ENCODE results near the gene MPI.

MPI gene

GRCh38 chr15:74843445-74843828 is 46.4 kb upstream of the MPI start:
- DNase-seq (ENCODE audit: extremely low spot score) = no peak
- TF ChIP-seq PKNOX1 (IDR thresholded peaks at IDR 0.05) (no peak), CTBP1 (IDR thresholded peaks at IDR 0.05; ENCODE audit: borderline replicate concordance) (no peak), FOXM1 (IDR thresholded peaks at IDR 0.05; ENCODE audit: borderline replicate concordance) (no peak), NFRKB (IDR thresholded peaks at IDR 0.05) (no peak), SP1 (IDR thresholded peaks at IDR 0.05) (no peak), LEF1 (IDR thresholded peaks at IDR 0.05; ENCODE audit: borderline replicate concordance) (no peak), ELF4 (IDR thresholded peaks at IDR 0.05) (no peak), FOXK2 (IDR thresholded peaks at IDR 0.05) (no peak), TARDBP (IDR thresholded peaks at IDR 0.05) (no peak), BHLHE40 (IDR thresholded peaks at IDR 0.05; ENCODE audit: borderline replicate concordance) (no peak), L3MBTL2 (conservative IDR thresholded peaks at IDR 0.05) (no peak), FOXA1 (IDR thresholded peaks at IDR 0.05) (no peak), SUZ12 (IDR thresholded peaks at IDR 0.05) (no peak), HDGF (IDR thresholded peaks at IDR 0.05; ENCODE audit: borderline replicate concordance) (no peak)
- ChIA-PET CTCF (interaction anchor here (0.8 to 1.8 kb wide), 5 partner anchors 56 to 108 kb away, joined by 3 to 8 read pairs (median 3); no protein-coding TSS in a partner anchor), POLR2A (interaction anchor here (1.0 to 4.4 kb wide), 13 partner anchors 13 to 114 kb away, joined by 3 to 25 read pairs (median 4); partner anchors contain the start of genes COX5A, FAM219B, MPI and RPP25)

GRCh38 chr15:74843891-74844299 is 45.9 kb upstream of the MPI start:
- POLR2A ChIA-PET = interaction anchor here (0.7 to 4.4 kb wide), 17 partner anchors 10 to 113 kb away, joined by 3 to 25 read pairs (median 4); partner anchors contain the start of genes COX5A, FAM219B, MPI and RPP25
- no peak for DNase-seq (ENCODE audit: extremely low spot score)
- TF ChIP-seq FOXM1 (IDR thresholded peaks at IDR 0.05; ENCODE audit: borderline replicate concordance) (no peak), ZNF384 (IDR thresholded peaks at IDR 0.05) (no peak), CTBP1 (IDR thresholded peaks at IDR 0.05; ENCODE audit: borderline replicate concordance) (no peak), L3MBTL2 (conservative IDR thresholded peaks at IDR 0.05) (no peak), FOXK2 (IDR thresholded peaks at IDR 0.05) (no peak), HDGF (IDR thresholded peaks at IDR 0.05; ENCODE audit: borderline replicate concordance) (no peak), SP1 (IDR thresholded peaks at IDR 0.05) (no peak), NFRKB (IDR thresholded peaks at IDR 0.05) (no peak), ELF4 (IDR thresholded peaks at IDR 0.05) (no peak), SUZ12 (IDR thresholded peaks at IDR 0.05) (no peak), FOXA1 (IDR thresholded peaks at IDR 0.05) (no peak), BHLHE40 (IDR thresholded peaks at IDR 0.05; ENCODE audit: borderline replicate concordance) (no peak), TARDBP (IDR thresholded peaks at IDR 0.05) (no peak), ARNT (IDR thresholded peaks at IDR 0.05) (no peak), LEF1 (IDR thresholded peaks at IDR 0.05; ENCODE audit: borderline replicate concordance) (no peak)

DNA sequence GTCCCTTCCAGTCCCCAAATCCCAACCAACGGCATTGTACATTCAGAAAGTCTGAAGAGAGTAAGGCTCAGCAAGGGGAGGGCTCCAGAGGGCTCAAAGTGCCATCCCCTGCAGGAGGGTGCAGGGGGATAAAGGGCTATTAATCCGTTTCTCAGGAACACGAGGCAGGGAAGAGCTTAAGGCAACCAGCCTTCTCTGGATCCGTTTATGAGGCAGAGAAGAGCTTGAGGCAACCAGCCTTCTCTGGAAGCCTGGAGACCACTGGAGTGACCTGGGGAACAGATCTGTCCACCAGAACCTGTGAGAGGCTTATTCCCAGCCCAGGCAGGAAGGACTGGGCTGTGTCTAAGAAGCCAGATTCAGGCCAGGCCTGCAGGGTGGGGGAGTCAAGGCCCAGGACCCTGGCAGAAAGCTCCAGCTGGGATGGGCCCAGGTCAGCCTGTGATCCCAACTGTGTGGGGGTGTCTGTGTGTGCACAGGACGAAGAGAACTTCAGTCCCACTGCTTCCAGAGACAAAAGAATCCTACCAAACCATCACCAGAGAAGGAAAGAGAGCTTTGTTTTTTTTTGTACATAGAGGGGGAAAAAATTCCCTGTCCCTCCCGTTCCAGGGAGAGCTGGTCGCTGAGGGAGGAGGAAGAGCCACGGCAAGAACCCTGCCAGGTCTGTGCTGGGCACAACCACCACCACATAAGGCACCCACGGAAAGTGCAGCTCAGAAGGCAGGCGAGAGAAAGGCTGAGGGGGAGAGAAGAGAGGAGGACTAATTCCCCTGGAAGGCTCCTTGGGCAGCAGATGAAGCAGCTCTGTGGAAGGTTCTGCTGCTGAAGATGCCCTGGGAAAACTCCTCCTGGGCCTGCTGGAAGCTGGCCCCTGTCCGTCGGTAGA is 45.3 kb upstream of the MPI start:
- CTCF ChIA-PET = interaction anchor here (0.7 kb wide), 1 partner anchor 75 kb away, joined by 4 read pairs; no protein-coding TSS in a partner anchor
- POLR2A ChIA-PET = interaction anchor here (0.7 to 3.5 kb wide), 9 partner anchors 9 to 609 kb away, joined by 3 to 17 read pairs (median 4); partner anchors contain the start of genes COX5A, FAM219B and MPI
- TF ChIP-seq TARDBP (IDR thresholded peaks at IDR 0.05) = no peak
- TF ChIP-seq SUZ12 (IDR thresholded peaks at IDR 0.05) = no peak
- TF ChIP-seq L3MBTL2 (conservative IDR thresholded peaks at IDR 0.05) = no peak
- no peak for TF ChIP-seq PKNOX1 (IDR thresholded peaks at IDR 0.05)
- TF ChIP-seq ARNT (IDR thresholded peaks at IDR 0.05) = no peak
- no peak for TF ChIP-seq FOXK2 (IDR thresholded peaks at IDR 0.05)
- TF ChIP-seq ELF4 (IDR thresholded peaks at IDR 0.05) = no peak
- no peak for TF ChIP-seq LEF1 (IDR thresholded peaks at IDR 0.05; ENCODE audit: borderline replicate concordance)
- TF ChIP-seq SP1 (IDR thresholded peaks at IDR 0.05) = no peak
- no peak for TF ChIP-seq FOXM1 (IDR thresholded peaks at IDR 0.05; ENCODE audit: borderline replicate concordance)
- TF ChIP-seq BHLHE40 (IDR thresholded peaks at IDR 0.05; ENCODE audit: borderline replicate concordance) = no peak
- no peak for TF ChIP-seq NFRKB (IDR thresholded peaks at IDR 0.05)
- no peak for TF ChIP-seq ZNF384 (IDR thresholded peaks at IDR 0.05)
- no peak for TF ChIP-seq HDGF (IDR thresholded peaks at IDR 0.05; ENCODE audit: borderline replicate concordance)
- no peak for DNase-seq (ENCODE audit: extremely low spot score)

More at GRCh38 chr15:74843891-74844299, 45.9 kb upstream of the MPI start:
- CTCF ChIA-PET = interaction anchor here (0.9 to 1.8 kb wide), 2 partner anchors 56 to 58 kb away, joined by 3 to 8 read pairs; no protein-coding TSS in a partner anchor

- no peak for TF ChIP-seq BHLHE40 (IDR thresholded peaks at IDR 0.05; ENCODE audit: borderline replicate concordance)
- TF ChIP-seq HDGF (IDR thresholded peaks at IDR 0.05; ENCODE audit: borderline replicate concordance) = no peak
- no peak for TF ChIP-seq ARNT (IDR thresholded peaks at IDR 0.05)
- TF ChIP-seq LEF1 (IDR thresholded peaks at IDR 0.05; ENCODE audit: borderline replicate concordance) = no peak
- TF ChIP-seq CTBP1 (IDR thresholded peaks at IDR 0.05; ENCODE audit: borderline replicate concordance) = no peak
- TF ChIP-seq PKNOX1 (IDR thresholded peaks at IDR 0.05) = no peak
- TF ChIP-seq SP1 (IDR thresholded peaks at IDR 0.05) = no peak
- no peak for TF ChIP-seq FOXK2 (IDR thresholded peaks at IDR 0.05)
- no peak for TF ChIP-seq L3MBTL2 (conservative IDR thresholded peaks at IDR 0.05)
- TF ChIP-seq ZNF384 (IDR thresholded peaks at IDR 0.05) = no peak
- no peak for TF ChIP-seq FOXA1 (IDR thresholded peaks at IDR 0.05)
- TF ChIP-seq NFRKB (IDR thresholded peaks at IDR 0.05) = no peak
- no peak for TF ChIP-seq SUZ12 (IDR thresholded peaks at IDR 0.05)
- no peak for TF ChIP-seq ELF4 (IDR thresholded peaks at IDR 0.05)
- no peak for TF ChIP-seq FOXM1 (IDR thresholded peaks at IDR 0.05; ENCODE audit: borderline replicate concordance)
- no peak for TF ChIP-seq TARDBP (IDR thresholded peaks at IDR 0.05)
- no peak for DNase-seq (ENCODE audit: extremely low spot score)
- ChIA-PET CTCF (no interaction called here), POLR2A (interaction anchor here (1.0 to 3.5 kb wide), 5 partner anchors 9 to 608 kb away, joined by 3 to 17 read pairs (median 4); partner anchors contain the start of genes FAM219B and MPI)
Measured at GRCh38 chr15:74845208-74845568, 44.7 kb upstream of the MPI start.

- TF ChIP-seq FOXA1 (IDR thresholded peaks at IDR 0.05) = no peak
- no peak for TF ChIP-seq NFRKB (IDR thresholded peaks at IDR 0.05)
- no peak for TF ChIP-seq SUZ12 (IDR thresholded peaks at IDR 0.05)
- no peak for TF ChIP-seq CTBP1 (IDR thresholded peaks at IDR 0.05; ENCODE audit: borderline replicate concordance)
- TF ChIP-seq FOXM1 (IDR thresholded peaks at IDR 0.05; ENCODE audit: borderline replicate concordance) = no peak
- no peak for DNase-seq (ENCODE audit: extremely low spot score)
- ChIA-PET CTCF (no interaction called here), POLR2A (interaction anchor here (1.6 to 3.5 kb wide), 2 partner anchors 44 to 50 kb away, joined by 4 to 17 read pairs; partner anchors contain the start of gene MPI)
Measured at GRCh38 chr15:74845581-74845980, 44.3 kb upstream of the MPI start.

All from HEK293T (cell line).